GM12878 (cell line): ENCODE measurements around the gene ABTB1. TPM values are rescaled to one million over a fixed set of nuclear protein-coding genes. Genes with fewer than 3 reads are reported as not detected.

Experiments
- ATAC-seq: fragments of 200-7000 bp; cut with Tn5 transposase; 3 replicates; pipeline ENCODE4 v1.9.1; 2020; ENCODE audit warnings: mild to moderate bottlenecking, moderate library complexity
- BruUV-seq: library from RNA; stranded (reverse); fragments of 400-500 nt; replicated peaks from 2 replicates; lab custom pipeline; 2021; lab: Mats Ljungman, UMichigan
- CTCF ChIA-PET: fragments of 300-600 bp; sonication (Branson Sonifier 250); formaldehyde crosslinking; extraction: SDS; loops from one replicate; lab custom pipeline; 2021; ENCODE audit warnings: inconsistent platforms; lab: Yijun Ruan, JAX
- POLR2A ChIA-PET: fragments of 350-600 bp; formaldehyde crosslinking; extraction: SDS; loops from one replicate; lab custom pipeline; 2021; ENCODE audit warnings: inconsistent platforms; lab: Charles Lee
- RAD21 ChIA-PET: fragments of 300-600 bp; sonication (Branson Sonifier 250); formaldehyde crosslinking; loops from one replicate; lab custom pipeline; 2023; ENCODE audit warnings: antibody characterized with exemption; ENCODE audit not compliant: unreplicated experiment; lab: Charles Lee
- SMC1A ChIA-PET: fragments of 300-600 bp; sonication (Branson Sonifier 250); formaldehyde crosslinking; loops from one replicate; lab custom pipeline; 2023; ENCODE audit not compliant: unreplicated experiment, uncharacterized antibody; lab: Charles Lee
- DNase-seq: peaks from one replicate; pipeline ENCODE4 v3.0.0-alpha.2; 2011; ENCODE audit warnings: low read depth, low spot score
- FAIRE-seq: peaks from 3 replicates; lab custom pipeline; 2011; peaks lifted over from hg19 to GRCh38; lab: Jason Lieb, UNC
- H2AFZ ChIP-seq: 2 replicates; pipeline ENCODE4 v1.6.0; 2011; ENCODE audit warnings: low read depth, low read length, control low read depth; ENCODE audit not compliant: control insufficient read depth
- H3K27ac ChIP-seq: 2 replicates; pipeline ENCODE4 v1.5.1; 2011; ENCODE audit warnings: control low read depth; ENCODE audit not compliant: control insufficient read depth, insufficient read depth
- H3K27me3 ChIP-seq, 2 experiments: replicated peaks in 1 of 2; 2 replicates each; pipeline versions ENCODE4 v1.6.0 to v1.6.1; 2011; ENCODE audit warnings: low read length in 1 of 2; ENCODE audit not compliant: control insufficient read depth in 2 of 2, insufficient read depth in 2 of 2
- H3K36me3 ChIP-seq, 2 experiments: 2 replicates each; pipeline ENCODE4 v1.5.1; 2011; ENCODE audit warnings: low read length in 1 of 2; ENCODE audit not compliant: control insufficient read depth in 2 of 2, insufficient read depth in 2 of 2
- H3K4me1 ChIP-seq: 2 replicates; pipeline ENCODE4 v1.6.1; 2011; ENCODE audit warnings: mild to moderate bottlenecking, low read length, moderate library complexity, mixed read lengths; ENCODE audit not compliant: control insufficient read depth, insufficient read depth
- H3K4me2 ChIP-seq: 2 replicates; pipeline ENCODE4 v1.6.0; 2011; ENCODE audit warnings: control low read depth; ENCODE audit not compliant: control insufficient read depth, insufficient read depth
- H3K4me3 ChIP-seq: fragments of 200-600 bp; sonication (generic); 2 replicates; pipeline ENCODE4 v1.5.1; 2016
- H3K79me2 ChIP-seq: 2 replicates; pipeline ENCODE4 v1.6.0; 2011; ENCODE audit warnings: low read length; ENCODE audit not compliant: control insufficient read depth, insufficient read depth
- H3K9ac ChIP-seq: 2 replicates; pipeline ENCODE4 v1.8.0; 2011; ENCODE audit warnings: low read length, control low read depth, mixed read lengths; ENCODE audit not compliant: control insufficient read depth, insufficient read depth
- H3K9me3 ChIP-seq: replicated peaks from 3 replicates; pipeline ENCODE4 v1.5.1; 2011; ENCODE audit warnings: mild to moderate bottlenecking, low read length; ENCODE audit not compliant: control insufficient read depth, insufficient read depth
- H4K20me1 ChIP-seq: 2 replicates; pipeline ENCODE4 v1.6.0; 2011; ENCODE audit not compliant: control insufficient read depth, insufficient read depth
- ASH2L ChIP-seq: fragments of 300-600, 200-600 bp; sonication (generic); IDR thresholded peaks from 2 replicates; pipeline ENCODE4 v1.6.1; 2017; ENCODE audit warnings: low read depth, mild to moderate bottlenecking, borderline replicate concordance
- ATF2 ChIP-seq: IDR thresholded peaks from 2 replicates; pipeline ENCODE4 v1.6.1; 2012; ENCODE audit warnings: low read length, inconsistent platforms
- BCL3 ChIP-seq: IDR thresholded peaks from 2 replicates; pipeline ENCODE4 v1.6.1; 2011; ENCODE audit warnings: borderline replicate concordance, low read depth, mild to moderate bottlenecking, moderate library complexity, low read length; ENCODE audit not compliant: insufficient read depth, poor library complexity, severe bottlenecking
- DPF2 ChIP-seq: fragments of 450-650 bp; IDR thresholded peaks from 2 replicates; pipeline ENCODE4 v1.6.1; 2017; ENCODE audit warnings: mild to moderate bottlenecking
- GATAD2B ChIP-seq: fragments of 450-650 bp; conservative IDR thresholded peaks from 2 replicates; pipeline ENCODE4 v1.6.1; 2017; ENCODE audit warnings: low read depth, mild to moderate bottlenecking, moderate library complexity
- HCFC1 ChIP-seq: fragments of 150-350 bp; IDR thresholded peaks from 2 replicates; pipeline ENCODE4 v1.6.1; 2014; ENCODE audit warnings: low read length
- KLF5 ChIP-seq: fragments of 450-650 bp; IDR thresholded peaks from 2 replicates; pipeline ENCODE4 v1.6.1; 2014; ENCODE audit warnings: mild to moderate bottlenecking; ENCODE audit not compliant: partially characterized antibody
- MLLT1 ChIP-seq: fragments of 450-650 bp; IDR thresholded peaks from 2 replicates; pipeline ENCODE4 v1.6.1; 2016; ENCODE audit warnings: mild to moderate bottlenecking
- NKRF ChIP-seq: fragments of 450-650 bp; conservative IDR thresholded peaks from 2 replicates; pipeline ENCODE4 v1.6.1; 2017; ENCODE audit warnings: mild to moderate bottlenecking, moderate library complexity
- NR2C1 ChIP-seq: fragments of 450-650 bp; IDR thresholded peaks from 2 replicates; pipeline ENCODE4 v1.6.1; 2017; ENCODE audit warnings: antibody characterized with exemption, mild to moderate bottlenecking, moderate library complexity
- NRF1 ChIP-seq: conservative IDR thresholded peaks from 2 replicates; pipeline ENCODE4 v1.6.1; 2011; ENCODE audit warnings: mild to moderate bottlenecking, low read depth, low read length, improper control_type of control experiment
- SIN3A ChIP-seq: IDR thresholded peaks from 2 replicates; pipeline ENCODE4 v1.6.1; 2012; ENCODE audit warnings: low read depth, low read length, improper control_type of control experiment
- SUZ12 ChIP-seq: fragments of 200-600 bp; sonication (generic); IDR thresholded peaks from one replicate; pipeline ENCODE4 v1.6.1; 2018; ENCODE audit warnings: antibody characterized with exemption, mild to moderate bottlenecking; ENCODE audit not compliant: unreplicated experiment
- ZBTB33 ChIP-seq: fragments of 450-650 bp; IDR thresholded peaks from 2 replicates; pipeline ENCODE4 v1.6.1; 2017; ENCODE audit warnings: mild to moderate bottlenecking
- WGBS: methylation state at CpG from one replicate; pipeline ENCODE4 v1.1.6; 2016; ENCODE audit warnings: low lambda C conversion rate; ENCODE audit not compliant: insufficient replicate concordance, insufficient coverage; ENCODE audit errors: missing lambda C conversion rate; 5-methylcytosine and 5-hydroxymethylcytosine counted together
- in situ Hi-C: fragments of 300-500 bp; cut with MboI; formaldehyde crosslinking; loops from 9 replicates; pipeline ENCODE4 v1.14.3; 2018; ENCODE audit warnings: mixed read lengths
- intact Hi-C: fragments of 100-400 bp; cut with micrococcal nuclease; formaldehyde crosslinking; loops from one replicate; pipeline ENCODE4 v1.14.2; 2022; ENCODE audit not compliant: unreplicated experiment
- polyA plus RNA-seq, 11 experiments: library from polyadenylated mRNA; depleted of rRNA in 4 of 11; unstranded in 6 of 11; stranded (reverse) in 5 of 11; fragments of >200 nt; fragmentation: Nextera tagmentation in 4 of 11; fragmentation: Illumina TruSeq in 1 of 11; extraction: Ambion mirVana in 4 of 11; extraction: Trizol in 1 of 11; gene quantifications; 1 replicate in 1 of 11; 2 replicates in 10 of 11; pipeline versions ENCODE4 v1.2.1 to v1.2.3, GENCODE V29; 2011 to 2016; ENCODE audit warnings: inconsistent platforms in 2 of 11, missing spikeins in 2 of 11, low read depth in 1 of 11
- total RNA-seq, 4 experiments: library from RNA; depleted of rRNA in 3 of 4; stranded (reverse); fragments of >200 nt in 3 of 4; fragmentation: Illumina TruSeq in 1 of 4; extraction: Trizol in 1 of 4; gene quantifications; 2 replicates each; pipeline versions ENCODE4 v1.2.1 to v1.2.3, GENCODE V29; 2013 to 2021

ABTB1 gene
- total and polyA plus RNA-seq, 10 of the 15 experiments (the other 5 are each of a cell fraction or from before 2014, with no cell fraction given) = 0.11 to 10.2 (median 7.1) TPM

GRCh38 chr3:127718916-127719290, 46.2 kb downstream of the ABTB1 start:
- POLR2A ChIA-PET = no interaction called here
- peaks cover 39% of the 10 kb centered on the region in 2 experiments for H3K36me3 ChIP-seq
- in situ Hi-C loops = no loop called here

More at GRCh38 chr3:127718916-127719290, 46.2 kb downstream of the ABTB1 start:
- no peak for FAIRE-seq
- no peak overlapping the region for H3K4me3 ChIP-seq
- H3K9ac ChIP-seq = no peak overlapping the region
- TF ChIP-seq HCFC1 = no peak
- no peak for TF ChIP-seq SUZ12
- TF ChIP-seq KLF5 = no peak
- TF ChIP-seq ASH2L = no peak
- TF ChIP-seq SIN3A = no peak
- TF ChIP-seq NKRF = no peak
- TF ChIP-seq NRF1 = no peak
- TF ChIP-seq BCL3 = no peak
- TF ChIP-seq DPF2 = no peak
- TF ChIP-seq GATAD2B = no peak
- TF ChIP-seq ATF2 = no peak
- no peak for TF ChIP-seq MLLT1
- no peak for TF ChIP-seq NR2C1
- TF ChIP-seq ZBTB33 = no peak
- H3K79me2 ChIP-seq = no peaks in the 10 kb centered on the region
- BruUV-seq = no TSS peak
- ChIA-PET CTCF (no interaction called here), RAD21 (no interaction called here), SMC1A (no interaction called here)
- no peak overlapping the region for H3K4me2 ChIP-seq
- peaks cover 6% of the 10 kb centered on the region; the same call in 1 of the 2 replicates for H3K4me1 ChIP-seq
- no peak for DNase-seq
- 69% methylated on average over 3 of the region's 3 CpGs for WGBS
- H3K27ac ChIP-seq = no peak overlapping the region
- no peak for ATAC-seq
- H3K27me3 ChIP-seq = no peaks in the 10 kb centered on the region
- intact Hi-C loops = no loop called here
- no peaks in the 10 kb centered on the region for H3K9me3 ChIP-seq
- H4K20me1 ChIP-seq = no peaks in the 10 kb centered on the region
- H2AFZ ChIP-seq = no peak overlapping the region
